Measurements from ENCODE around the gene DNAJC4. TPM values are rescaled to one million over a fixed set of nuclear protein-coding genes. Genes with fewer than 3 reads are reported as not detected.

DNAJC4 gene, protein sequence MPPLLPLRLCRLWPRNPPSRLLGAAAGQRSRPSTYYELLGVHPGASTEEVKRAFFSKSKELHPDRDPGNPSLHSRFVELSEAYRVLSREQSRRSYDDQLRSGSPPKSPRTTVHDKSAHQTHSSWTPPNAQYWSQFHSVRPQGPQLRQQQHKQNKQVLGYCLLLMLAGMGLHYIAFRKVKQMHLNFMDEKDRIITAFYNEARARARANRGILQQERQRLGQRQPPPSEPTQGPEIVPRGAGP
- 21.0 and 24.2 TPM in 2 replicates for total RNA-seq (2021)
- long read RNA-seq, transcript DNAJC4-201 (5 exons, 1,015 nt): major isoform, 7 of 89 reads
- long read RNA-seq, partial matches to known transcripts: 51 of 89 reads
- long read RNA-seq, other reads (novel, unspliced or antisense): 30 of 89 reads

DNA sequence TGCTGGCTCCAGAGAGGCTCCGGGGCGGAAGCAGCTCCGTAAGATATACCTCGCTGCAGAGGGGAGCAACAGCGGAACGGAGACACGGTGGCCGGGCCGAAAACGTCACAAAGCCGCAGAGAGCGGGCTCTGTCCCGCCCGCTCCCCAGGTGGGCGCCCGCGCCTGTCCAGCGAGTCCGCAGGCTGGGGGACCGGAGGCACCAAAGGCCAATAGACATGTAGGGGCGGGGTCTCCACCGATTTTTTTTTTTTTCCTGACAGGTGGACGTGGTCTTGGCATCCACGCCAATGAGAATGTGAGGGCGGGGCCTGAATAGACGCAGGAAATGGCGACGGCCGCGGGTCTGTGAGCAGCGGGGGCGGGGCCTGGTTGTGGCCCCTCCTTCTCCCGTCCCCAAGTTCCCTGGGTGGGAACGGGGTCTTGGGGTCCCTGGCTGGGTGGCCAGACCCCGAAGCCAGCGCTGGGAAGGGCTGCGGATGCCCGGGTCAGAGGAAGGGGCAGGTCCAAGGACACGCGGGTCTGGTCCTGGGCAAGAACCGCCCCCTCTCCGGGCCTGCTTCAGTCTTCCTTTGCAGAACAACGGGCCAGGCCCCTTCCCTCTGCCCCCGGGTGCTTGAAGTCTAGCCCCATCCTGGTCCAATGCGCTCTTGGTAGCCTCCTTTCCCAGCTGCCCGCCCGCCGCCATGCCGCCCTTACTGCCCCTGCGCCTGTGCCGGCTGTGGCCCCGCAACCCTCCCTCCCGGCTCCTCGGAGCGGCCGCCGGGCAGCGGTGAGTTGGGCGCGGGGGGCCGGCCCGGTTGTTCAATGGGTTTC lies at the start of gene DNAJC4:
Gene DNAJC4 (plus strand): TSS at position 378 of the 814 bp plus-strand sequence. CDS start 307 bp downstream, at position 685.
- Histone ChIP-seq H2AK5ac (ENCODE audit: insufficient read length, low read length) (no peak within 1 kb of the TSS), H3K23me2 (ENCODE audit: insufficient read length, low read depth, low read length, poor library complexity, severe bottlenecking) (peaks cover 35% of the 10 kb centered on the region), H2BK15ac (ENCODE audit: low read depth, low read length) (no peak within 1 kb of the TSS), H4K8ac (replicated peaks; ENCODE audit: insufficient read length, low read depth, low read length) (no peak within 1 kb of the TSS), H4K5ac (ENCODE audit: insufficient read length, low read depth, low read length) (no peak within 1 kb of the TSS), H3K4me1 (ENCODE audit: insufficient read depth, low read length) (0 out of 2 replicates have a peak, but pooled peaks cover 3% of the 10 kb centered on the region), H3K4ac (ENCODE audit: low read depth, low read length) (no peak within 1 kb of the TSS), H2AFZ (ENCODE audit: low read length) (no peak within 1 kb of the TSS), H3K4me2 (ENCODE audit: insufficient read depth, insufficient read length, low read length) (peak within 1 kb of the TSS; percentile 94), H4K91ac (ENCODE audit: insufficient read length, low read depth, low read length) (no peak within 1 kb of the TSS), H3K23ac (ENCODE audit: insufficient read length, low read depth, low read length) (no peak within 1 kb of the TSS), H3T11ph (ENCODE audit: low read length) (no peak within 1 kb of the TSS), H3K9ac (ENCODE audit: extremely low read depth, insufficient read length, low read length) (peak within 1 kb of the TSS; percentile 33), H2BK20ac (ENCODE audit: low read depth, low read length, poor library complexity, severe bottlenecking) (no peak within 1 kb of the TSS), H3K27ac (ENCODE audit: insufficient read length, low read depth, low read length) (no peak within 1 kb of the TSS), H3K56ac (ENCODE audit: insufficient read length, low read depth, low read length) (no peak within 1 kb of the TSS), H3K9me3 (ENCODE audit: control insufficient read depth, low read depth, low read length) (no peaks in the 10 kb centered on the region), H2BK12ac (ENCODE audit: insufficient read length, low read depth, low read length) (no peak within 1 kb of the TSS), H2BK5ac (ENCODE audit: insufficient read length, low read length) (no peak within 1 kb of the TSS), H3K79me2 (ENCODE audit: insufficient read depth, low read length) (no peaks in the 10 kb centered on the region), H3K79me1 (ENCODE audit: insufficient read depth, low read depth, low read length, poor library complexity, severe bottlenecking) (no peaks in the 10 kb centered on the region), H3K14ac (ENCODE audit: insufficient read depth, low read length) (peak within 1 kb of the TSS; percentile 60), H2BK120ac (ENCODE audit: low read depth, low read length, poor library complexity, severe bottlenecking) (no peak within 1 kb of the TSS), H4K20me1 (ENCODE audit: control insufficient read depth, insufficient read depth, insufficient read length) (no peaks in the 10 kb centered on the region), H3K18ac (ENCODE audit: insufficient read length, low read depth, low read length) (peak within 1 kb of the TSS; percentile 84), H3K27me3 (ENCODE audit: insufficient read depth, low read length) (no peaks in the 10 kb centered on the region; the same call in 1 of the 2 replicates)
- Mint-ChIP-seq H3K36me3 (ENCODE audit: insufficient read depth in 1 of 3, low read depth in 3 of 3) (peaks cover 2 to 3% (median 3%) of the 10 kb centered on the region in 3 experiments; a peak in 4 of 7 replicates), H3K27me3 (ENCODE audit: low read depth) (peaks cover 20% of the 10 kb centered on the region), H3K9me3 (no peaks in the 10 kb centered on the region), H3K4me3 (peak within 1 kb of the TSS; percentile 74 to 91), H3K4me1 (peaks cover 26 to 37% of the 10 kb centered on the region in 2 experiments), H3K27ac (peak within 1 kb of the TSS; percentile 54 to 88 (median 87); a peak in 5 of 7 replicates)
- WGBS (ENCODE audit: extremely low coverage, insufficient read length, low lambda C conversion rate): no CpG with 5 or more reads among the region's 62 CpGs
- DNase-seq: peak; percentile 98
- no peak for TF ChIP-seq CTCF (conservative IDR thresholded peaks at IDR 0.05)

All from H9 (cell line).